ENCODE results near the gene PSD2. TPM values are rescaled to one million over a fixed set of nuclear protein-coding genes. Genes with fewer than 3 reads are reported as not detected.

PSD2 gene
- total RNA-seq, 1 donor from 2014 or later: not detected

GRCh38 chr5:139835656-139836055 is 40.0 kb downstream of the PSD2 start:
- DNase-seq (ENCODE audit: low spot score): no peak

GRCh38 chr5:139836469-139837208 is 41.0 kb downstream of the PSD2 start:
- DNase-seq (ENCODE audit: low spot score): no peak

GRCh38 chr5:139837711-139838380 is 42.2 kb downstream of the PSD2 start:
- no peak for DNase-seq (ENCODE audit: low spot score)

GRCh38 chr5:139838381-139839197 is 43.0 kb downstream of the PSD2 start:
- DNase-seq (ENCODE audit: low spot score): no peak

- DNase-seq (ENCODE audit: low spot score): no peak
Measured at GRCh38 chr5:139839232-139839815, 43.7 kb downstream of the PSD2 start.

- DNase-seq (ENCODE audit: low spot score): no peak
Measured at GRCh38 chr5:139839918-139840317, 44.3 kb downstream of the PSD2 start.

- DNase-seq (ENCODE audit: low spot score): no peak
Measured at GRCh38 chr5:139841549-139841948, 45.9 kb downstream of the PSD2 start.

GRCh38 chr5:139842321-139842720 is 46.7 kb downstream of the PSD2 start:
- DNase-seq (ENCODE audit: low spot score): no peak

GRCh38 chr5:139843991-139844390 is 48.4 kb downstream of the PSD2 start:
- no peak for DNase-seq (ENCODE audit: low spot score)

- DNase-seq (ENCODE audit: low spot score): no peak
Measured at GRCh38 chr5:139844472-139845145, 49.0 kb downstream of the PSD2 start.

GRCh38 chr5:139845846-139846681 is 50.5 kb downstream of the PSD2 start:
- DNase-seq (ENCODE audit: low spot score): no peak

GRCh38 chr5:139847091-139847490 is 51.5 kb downstream of the PSD2 start:
- no peak for DNase-seq (ENCODE audit: low spot score)

- DNase-seq (ENCODE audit: low spot score): no peak
Measured at GRCh38 chr5:139847790-139848507, 52.3 kb downstream of the PSD2 start.

- DNase-seq (ENCODE audit: low spot score): no peak
Measured at GRCh38 chr5:139848508-139849100, 53.0 kb downstream of the PSD2 start.

- DNase-seq (ENCODE audit: low spot score): no peak
Measured at GRCh38 chr5:139849501-139849900, 53.9 kb downstream of the PSD2 start.

- no peak for DNase-seq (ENCODE audit: low spot score)
Measured at GRCh38 chr5:139849942-139850341, 54.3 kb downstream of the PSD2 start.

GRCh38 chr5:139850423-139851016 is 54.9 kb downstream of the PSD2 start:
- DNase-seq (ENCODE audit: low spot score): no peak

- no peak for DNase-seq (ENCODE audit: low spot score)
Measured at GRCh38 chr5:139851558-139851957, 56.0 kb downstream of the PSD2 start.

GRCh38 chr5:139852696-139853095 is 57.1 kb downstream of the PSD2 start:
- DNase-seq (ENCODE audit: low spot score): no peak

Data from mesenteric fat pad (tissue), 1 donor.